Measurements from ENCODE around the gene PXDN. TPM values are rescaled to one million over a fixed set of nuclear protein-coding genes. Genes with fewer than 3 reads are reported as not detected.

Gene PXDN
- total and polyA plus RNA-seq, 9 donors: 36.0 to 116 (median 54.5) TPM

DNA sequence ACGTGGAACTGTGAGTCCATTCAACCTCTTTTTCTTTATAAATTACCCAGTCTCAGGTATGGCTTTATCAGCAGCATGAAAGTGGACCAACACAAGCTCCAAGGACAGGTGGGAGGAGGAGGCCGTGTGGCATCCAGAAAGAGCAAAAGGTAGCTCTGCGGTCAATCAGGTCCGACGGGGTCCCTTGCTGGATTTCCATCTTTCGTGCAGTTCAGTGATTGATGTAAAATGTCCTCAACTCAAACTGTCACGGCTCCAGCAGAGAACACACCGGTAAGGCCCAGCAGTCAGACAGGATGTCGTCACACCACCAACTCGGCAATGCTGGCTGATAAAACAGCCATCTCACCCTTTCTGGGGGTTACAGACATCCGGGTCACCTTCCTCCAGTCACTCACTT lies 123.3 kb downstream of the PXDN start:
- no peaks in the 10 kb centered on the region for H3K9me3 ChIP-seq
- no peaks in the 10 kb centered on the region for H3K27me3 ChIP-seq
- no peak overlapping the region for H3K4me3 ChIP-seq
- DNase-seq: peak in 1 of 5 donors; percentile 23
- 92 to 97% (median 94%) methylated on average over 11 of the region's 11 CpGs for WGBS, 3 donors
- TF ChIP-seq EP300 (IDR thresholded peaks at IDR 0.05) (no peak), POLR2A (IDR thresholded peaks at IDR 0.05) (no peak)
- TF ChIP-seq, protein P1, sequence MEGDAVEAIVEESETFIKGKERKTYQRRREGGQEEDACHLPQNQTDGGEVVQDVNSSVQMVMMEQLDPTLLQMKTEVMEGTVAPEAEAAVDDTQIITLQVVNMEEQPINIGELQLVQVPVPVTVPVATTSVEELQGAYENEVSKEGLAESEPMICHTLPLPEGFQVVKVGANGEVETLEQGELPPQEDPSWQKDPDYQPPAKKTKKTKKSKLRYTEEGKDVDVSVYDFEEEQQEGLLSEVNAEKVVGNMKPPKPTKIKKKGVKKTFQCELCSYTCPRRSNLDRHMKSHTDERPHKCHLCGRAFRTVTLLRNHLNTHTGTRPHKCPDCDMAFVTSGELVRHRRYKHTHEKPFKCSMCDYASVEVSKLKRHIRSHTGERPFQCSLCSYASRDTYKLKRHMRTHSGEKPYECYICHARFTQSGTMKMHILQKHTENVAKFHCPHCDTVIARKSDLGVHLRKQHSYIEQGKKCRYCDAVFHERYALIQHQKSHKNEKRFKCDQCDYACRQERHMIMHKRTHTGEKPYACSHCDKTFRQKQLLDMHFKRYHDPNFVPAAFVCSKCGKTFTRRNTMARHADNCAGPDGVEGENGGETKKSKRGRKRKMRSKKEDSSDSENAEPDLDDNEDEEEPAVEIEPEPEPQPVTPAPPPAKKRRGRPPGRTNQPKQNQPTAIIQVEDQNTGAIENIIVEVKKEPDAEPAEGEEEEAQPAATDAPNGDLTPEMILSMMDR (IDR thresholded peaks at IDR 0.05): no peak
- H3K27ac ChIP-seq: no peak overlapping the region
- intact Hi-C loops (cut with DNase I): no loop called here
- H3K36me3 ChIP-seq: no peaks in the 10 kb centered on the region
- H3K4me1 ChIP-seq (ENCODE audit: insufficient read depth): peaks cover 7% of the 10 kb centered on the region

DNA sequence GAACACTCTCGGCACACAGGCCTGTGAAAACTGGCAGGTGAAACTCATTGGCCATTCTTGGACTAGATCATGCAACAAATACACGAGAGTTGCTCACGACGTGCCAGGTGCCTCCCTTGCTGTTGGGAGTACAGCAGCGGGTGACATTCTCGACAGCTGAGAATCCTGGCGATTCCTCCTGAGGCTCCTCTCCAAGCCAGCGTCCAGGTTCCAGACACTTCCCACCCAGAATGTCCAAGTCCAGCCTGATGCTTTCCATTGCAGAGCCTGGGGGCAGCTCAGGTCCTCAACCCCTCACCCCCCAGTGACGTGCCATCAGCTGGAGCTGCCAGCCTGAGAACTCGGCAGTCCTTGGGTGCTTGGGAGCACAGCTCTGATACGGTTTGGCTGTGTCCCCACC lies 124.2 kb downstream of the PXDN start:
- Histone ChIP-seq H3K4me1 (ENCODE audit: insufficient read depth) (no peaks in the 10 kb centered on the region), H3K27me3 (no peaks in the 10 kb centered on the region), H3K27ac (no peak overlapping the region), H3K9me3 (no peaks in the 10 kb centered on the region), H3K4me3 (no peak overlapping the region), H3K36me3 (no peaks in the 10 kb centered on the region)
- DNase-seq: peak in 1 of 5 donors; percentile 23
- intact Hi-C loops (cut with DNase I): no loop called here
- 81 to 93% (median 90%) methylated on average over 11 of the region's 11 CpGs for WGBS, 3 donors
- TF ChIP-seq EP300 (IDR thresholded peaks at IDR 0.05) (no peak), POLR2A (IDR thresholded peaks at IDR 0.05) (no peak)
- TF ChIP-seq, protein P1 (IDR thresholded peaks at IDR 0.05): no peak

DNA sequence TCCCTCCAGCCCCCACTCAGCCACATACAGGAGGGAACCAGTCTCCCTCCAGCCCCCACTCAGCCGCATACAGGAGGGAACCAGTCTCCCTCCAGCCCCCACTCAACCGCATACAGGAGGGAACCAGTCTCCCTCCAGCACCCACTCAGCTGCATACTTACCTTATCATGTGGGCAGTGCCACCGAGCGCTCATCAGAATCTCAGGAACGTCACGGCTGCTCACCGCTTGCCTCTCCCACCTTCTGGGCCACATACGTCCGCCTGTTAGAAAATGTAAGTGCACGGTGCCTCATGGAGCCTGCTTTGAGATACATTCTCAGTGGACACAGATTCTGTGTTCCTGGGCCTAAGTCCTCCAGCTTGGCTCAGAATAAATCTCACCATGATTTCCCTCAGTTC lies 124.8 kb downstream of the PXDN start:
- Histone ChIP-seq H3K36me3 (no peaks in the 10 kb centered on the region), H3K9me3 (no peaks in the 10 kb centered on the region), H3K4me3 (no peak overlapping the region), H3K4me1 (ENCODE audit: insufficient read depth) (no peaks in the 10 kb centered on the region), H3K27me3 (no peaks in the 10 kb centered on the region), H3K27ac (no peak overlapping the region)
- 89 to 95% (median 91%) methylated on average over 9 to 10 of the region's 10 CpGs for WGBS, 3 donors
- TF ChIP-seq, protein P1 (IDR thresholded peaks at IDR 0.05): no peak
- TF ChIP-seq EP300 (IDR thresholded peaks at IDR 0.05) (no peak), POLR2A (IDR thresholded peaks at IDR 0.05) (no peak)
- DNase-seq: peak in 1 of 5 donors; percentile 4
- intact Hi-C loops (cut with DNase I): no loop called here

- intact Hi-C loops (cut with DNase I): no loop called here
- H3K4me1 ChIP-seq (ENCODE audit: insufficient read depth): no peaks in the 10 kb centered on the region
- no peak overlapping the region for H3K27ac ChIP-seq
- no peaks in the 10 kb centered on the region for H3K27me3 ChIP-seq
- no peak for DNase-seq
- no peaks in the 10 kb centered on the region for H3K9me3 ChIP-seq
- TF ChIP-seq POLR2A (IDR thresholded peaks at IDR 0.05): no peak
- WGBS, 3 donors: 86 to 100% (median 87%) methylated on average over 1 to 3 of the region's 3 CpGs
- H3K36me3 ChIP-seq: no peaks in the 10 kb centered on the region
- no peak overlapping the region for H3K4me3 ChIP-seq
These were observed 125.3 kb downstream of the PXDN start for GRCh38 chr2:1618974-1619373.

DNA sequence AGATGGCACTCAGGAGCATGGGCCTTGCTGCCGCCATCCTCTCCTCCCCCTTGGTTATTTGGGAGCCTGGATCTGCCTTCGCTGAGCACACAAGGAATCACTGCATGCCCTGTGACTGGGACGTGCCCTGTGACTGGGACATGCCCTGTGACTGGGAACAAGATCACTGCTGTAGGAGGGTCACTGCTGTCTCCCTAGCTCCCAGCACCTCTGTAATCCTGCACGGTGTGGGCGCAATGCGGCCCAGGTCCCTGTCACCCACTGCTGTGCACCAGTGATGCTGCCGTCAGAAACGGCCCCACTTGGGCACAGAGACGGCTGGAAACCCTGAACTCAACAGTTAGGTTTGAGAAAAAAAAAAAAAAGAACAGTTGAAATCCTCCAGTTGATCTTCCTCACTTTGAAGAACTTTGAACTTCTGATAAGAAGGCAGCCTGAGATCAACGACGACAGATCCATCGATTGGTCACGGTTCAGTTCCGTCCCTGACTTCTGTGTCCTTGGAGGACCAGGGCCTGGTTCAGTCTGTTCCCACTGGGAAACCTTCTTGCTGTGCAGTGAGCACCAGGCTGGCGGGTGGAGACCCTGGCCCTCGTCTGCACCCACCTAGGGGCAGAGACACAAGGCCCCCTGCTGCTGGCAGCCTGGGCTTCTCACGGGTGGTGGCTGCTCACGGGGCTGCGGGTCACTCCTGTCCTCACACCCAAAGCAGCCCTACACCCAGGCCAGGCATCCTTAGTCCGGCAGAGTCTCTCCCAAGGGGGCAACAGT lies 125.9 kb downstream of the PXDN start:
- H3K27me3 ChIP-seq: no peaks in the 10 kb centered on the region
- TF ChIP-seq, protein P1 (IDR thresholded peaks at IDR 0.05): no peak
- TF ChIP-seq EP300 (IDR thresholded peaks at IDR 0.05) (no peak), POLR2A (IDR thresholded peaks at IDR 0.05) (no peak)
- peak in 1 of 5 donors; percentile 25 for DNase-seq
- WGBS, 3 donors: 91 to 94% (median 94%) methylated on average over 20 of the region's 20 CpGs
- no peaks in the 10 kb centered on the region for H3K36me3 ChIP-seq
- no peaks in the 10 kb centered on the region for H3K4me1 ChIP-seq (ENCODE audit: insufficient read depth)
- H3K27ac ChIP-seq: no peak overlapping the region
- H3K4me3 ChIP-seq: no peak overlapping the region
- H3K9me3 ChIP-seq: no peaks in the 10 kb centered on the region
- intact Hi-C loops (cut with DNase I): no loop called here
